Subcutaneous abdominal adipose tissue (tissue), 5 donors: ENCODE measurements around the gene TRABD2B.

Source experiments
- H3K27ac ChIP-seq: one replicate; pipeline ENCODE4 v1.7.0; 2013; ENCODE audit warnings: low read depth, mild to moderate bottlenecking, inconsistent platforms, low read length, moderate library complexity
- H3K27me3 ChIP-seq, 5 donors: one replicate each; pipeline ENCODE4 v1.7.0; 2013; ENCODE audit warnings: low read length in 5 of 5, inconsistent platforms in 1 of 5; ENCODE audit not compliant: control insufficient read depth in 5 of 5, insufficient read depth in 4 of 5
- H3K36me3 ChIP-seq, 5 donors: one replicate each; pipeline ENCODE4 v1.7.0; 2013; ENCODE audit warnings: low read length in 5 of 5; ENCODE audit not compliant: control insufficient read depth in 5 of 5, insufficient read depth in 5 of 5
- H3K4me1 ChIP-seq, 5 donors: one replicate each; pipeline ENCODE4 v1.7.0; 2013; ENCODE audit warnings: low read length in 5 of 5, mild to moderate bottlenecking in 3 of 5, moderate library complexity in 1 of 5; ENCODE audit not compliant: control insufficient read depth in 5 of 5, insufficient read depth in 5 of 5
- H3K4me3 ChIP-seq, 5 donors: one replicate each; pipeline ENCODE4 v1.7.0; 2013; ENCODE audit warnings: low read length in 5 of 5, low read depth in 1 of 5
- H3K9ac ChIP-seq, 5 donors: one replicate each; pipeline ENCODE4 v1.7.0; 2013; ENCODE audit warnings: low read length in 5 of 5, mild to moderate bottlenecking in 4 of 5, moderate library complexity in 3 of 5
- H3K9me3 ChIP-seq, 5 donors: one replicate each; pipeline ENCODE4 v1.7.0; 2013; ENCODE audit warnings: low read length in 5 of 5; ENCODE audit not compliant: control insufficient read depth in 5 of 5
- donor health status: healthy.
- donor health status: healthy.
- donor health status: healthy.
- donor health status: healthy.
- donor health status: healthy.

The TRABD2B gene

GRCh38 chr1:47803815-47804501 is 193.2 kb downstream of the TRABD2B start:
- Histone ChIP-seq H3K4me1 (no peaks in the 10 kb centered on the region), H3K27me3 (peaks cover 0 to 3% (median 0%) of the 10 kb centered on the region in 5 donors), H3K36me3 (no peaks in the 10 kb centered on the region), H3K4me3 (no peak overlapping the region), H3K9ac (no peak overlapping the region), H3K9me3 (peaks cover 0 to 3% (median 0%) of the 10 kb centered on the region in 5 donors), H3K27ac (no peak overlapping the region)

- H3K9me3 ChIP-seq = no peaks in the 10 kb centered on the region
- H3K27me3 ChIP-seq = peaks cover 0 to 3% (median 0%) of the 10 kb centered on the region in 5 donors
- H3K27ac ChIP-seq = no peak overlapping the region
- no peaks in the 10 kb centered on the region for H3K36me3 ChIP-seq
- no peak overlapping the region for H3K4me3 ChIP-seq
- no peak overlapping the region for H3K9ac ChIP-seq
- peaks cover 0 to 8% (median 4%) of the 10 kb centered on the region in 5 donors for H3K4me1 ChIP-seq
Measured at GRCh38 chr1:47797575-47797974, 199.6 kb downstream of the TRABD2B start.

- no peaks in the 10 kb centered on the region for H3K36me3 ChIP-seq
- no peak overlapping the region for H3K9ac ChIP-seq
- H3K27me3 ChIP-seq = peaks cover 0 to 3% (median 0%) of the 10 kb centered on the region in 5 donors
- H3K9me3 ChIP-seq = no peaks in the 10 kb centered on the region
- H3K4me3 ChIP-seq = no peak overlapping the region
- no peak overlapping the region for H3K27ac ChIP-seq
- peaks cover 0 to 8% (median 4%) of the 10 kb centered on the region in 5 donors for H3K4me1 ChIP-seq
Measured at GRCh38 chr1:47796626-47797025, 200.6 kb downstream of the TRABD2B start.

GRCh38 chr1:47795102-47795501 is 202.1 kb downstream of the TRABD2B start:
- H3K4me1 ChIP-seq = peaks cover 0 to 8% (median 4%) of the 10 kb centered on the region in 5 donors
- no peaks in the 10 kb centered on the region for H3K9me3 ChIP-seq
- no peak overlapping the region for H3K9ac ChIP-seq
- no peaks in the 10 kb centered on the region for H3K36me3 ChIP-seq
- H3K4me3 ChIP-seq = no peak overlapping the region
- peaks cover 0 to 3% (median 0%) of the 10 kb centered on the region in 5 donors for H3K27me3 ChIP-seq
- no peak overlapping the region for H3K27ac ChIP-seq

- Histone ChIP-seq H3K9me3 (no peaks in the 10 kb centered on the region), H3K27me3 (peaks cover 0 to 3% (median 0%) of the 10 kb centered on the region in 5 donors), H3K36me3 (no peaks in the 10 kb centered on the region), H3K9ac (no peak overlapping the region), H3K27ac (no peak overlapping the region), H3K4me1 (peaks cover 0 to 8% (median 4%) of the 10 kb centered on the region in 5 donors), H3K4me3 (no peak overlapping the region)
Measured at GRCh38 chr1:47794530-47794929, 202.7 kb downstream of the TRABD2B start.

GRCh38 chr1:47794081-47794480 is 203.1 kb downstream of the TRABD2B start:
- H3K4me3 ChIP-seq = no peak overlapping the region
- H3K9ac ChIP-seq = no peak overlapping the region
- H3K27ac ChIP-seq = no peak overlapping the region
- no peaks in the 10 kb centered on the region for H3K36me3 ChIP-seq
- peaks cover 0 to 8% (median 4%) of the 10 kb centered on the region in 5 donors for H3K4me1 ChIP-seq
- no peaks in the 10 kb centered on the region for H3K27me3 ChIP-seq
- no peaks in the 10 kb centered on the region for H3K9me3 ChIP-seq

GRCh38 chr1:47793563-47793962 is 203.6 kb downstream of the TRABD2B start:
- Histone ChIP-seq H3K4me1 (peaks cover 0 to 8% (median 4%) of the 10 kb centered on the region in 5 donors), H3K9me3 (no peaks in the 10 kb centered on the region), H3K27ac (no peak overlapping the region), H3K27me3 (no peaks in the 10 kb centered on the region), H3K9ac (no peak overlapping the region), H3K36me3 (no peaks in the 10 kb centered on the region), H3K4me3 (no peak overlapping the region)

- Histone ChIP-seq H3K9me3 (no peaks in the 10 kb centered on the region), H3K27me3 (no peaks in the 10 kb centered on the region), H3K9ac (no peak overlapping the region), H3K4me1 (peaks cover 0 to 8% (median 4%) of the 10 kb centered on the region in 5 donors), H3K27ac (no peak overlapping the region), H3K36me3 (no peaks in the 10 kb centered on the region), H3K4me3 (no peak overlapping the region)
Measured at GRCh38 chr1:47792779-47793178, 204.4 kb downstream of the TRABD2B start.

GRCh38 chr1:47791879-47792608 is 205.1 kb downstream of the TRABD2B start:
- H3K4me1 ChIP-seq = peaks cover 0 to 3% (median 1%) of the 10 kb centered on the region in 5 donors
- no peaks in the 10 kb centered on the region for H3K27me3 ChIP-seq
- H3K9ac ChIP-seq = no peak overlapping the region
- no peak overlapping the region for H3K4me3 ChIP-seq
- H3K27ac ChIP-seq = no peak overlapping the region
- H3K9me3 ChIP-seq = no peaks in the 10 kb centered on the region
- H3K36me3 ChIP-seq = no peaks in the 10 kb centered on the region

GRCh38 chr1:47788761-47789160 is 208.4 kb downstream of the TRABD2B start:
- Histone ChIP-seq H3K4me3 (no peak overlapping the region), H3K27ac (no peak overlapping the region), H3K36me3 (no peaks in the 10 kb centered on the region), H3K27me3 (no peaks in the 10 kb centered on the region), H3K9me3 (no peaks in the 10 kb centered on the region), H3K4me1 (peaks cover 5 to 19% (median 10%) of the 10 kb centered on the region in 5 donors), H3K9ac (no peak overlapping the region)
